Liver (tissue), 9 donors: ENCODE measurements around the gene MYH11. TPM values are rescaled to one million over a fixed set of nuclear protein-coding genes. Genes with fewer than 3 reads are reported as not detected.

Source experiments
- DNase-seq: peaks from one replicate; pipeline ENCODE4 v3.0.0-alpha.2; 2017; ENCODE audit warnings: low spot score
- H3K27ac ChIP-seq, 2 donors: one replicate each; pipeline ENCODE4 v1.7.0; 2013; ENCODE audit warnings: inconsistent platforms in 2 of 2, low read length in 2 of 2, control low read depth in 1 of 2, low read depth in 1 of 2, mild to moderate bottlenecking in 1 of 2
- H3K27me3 ChIP-seq, 4 donors: one replicate each; pipeline versions ENCODE4 v1.6.1 to v1.7.0; 2013; ENCODE audit warnings: low read length in 3 of 4, inconsistent platforms in 1 of 4, mild to moderate bottlenecking in 1 of 4, moderate library complexity in 1 of 4; ENCODE audit not compliant: control insufficient read depth in 4 of 4, insufficient read depth in 4 of 4
- H3K36me3 ChIP-seq, 4 donors: one replicate each; pipeline versions ENCODE4 v1.6.1 to v1.7.0; 2013; ENCODE audit warnings: low read length in 3 of 4, mild to moderate bottlenecking in 3 of 4, low read depth in 1 of 4, moderate library complexity in 1 of 4; ENCODE audit not compliant: control insufficient read depth in 4 of 4, insufficient read depth in 3 of 4
- H3K4me1 ChIP-seq, 4 donors: one replicate each; pipeline versions ENCODE4 v1.6.1 to v1.7.0; 2013; ENCODE audit warnings: low read length in 3 of 4, mild to moderate bottlenecking in 3 of 4, moderate library complexity in 1 of 4; ENCODE audit not compliant: control insufficient read depth in 4 of 4, insufficient read depth in 4 of 4
- H3K4me3 ChIP-seq, 3 donors: one replicate each; pipeline versions ENCODE4 v1.6.1 to v1.7.0; 2013; ENCODE audit warnings: low read length in 3 of 3, control low read depth in 1 of 3, low read depth in 1 of 3, mild to moderate bottlenecking in 1 of 3
- H3K9ac ChIP-seq, 2 donors: one replicate each; pipeline ENCODE4 v1.7.0; 2013; ENCODE audit warnings: low read length in 2 of 2, mild to moderate bottlenecking in 2 of 2, moderate library complexity in 2 of 2, control low read depth in 1 of 2, low read depth in 1 of 2
- H3K9me3 ChIP-seq, 4 donors: one replicate each; pipeline versions ENCODE4 v1.6.1 to v1.7.0; 2013; ENCODE audit warnings: low read length in 3 of 4; ENCODE audit not compliant: control insufficient read depth in 4 of 4
- EGR1 ChIP-seq, 2 donors: IDR thresholded peaks; 2 replicates each; pipeline ENCODE4 v1.6.1; 2016 to 2018; ENCODE audit warnings: antibody characterized with exemption in 2 of 2, low read depth in 2 of 2
- GABPA ChIP-seq, 2 donors: IDR thresholded peaks in 1 of 2; conservative IDR thresholded peaks in 1 of 2; 2 replicates each; pipeline ENCODE4 v1.6.1; 2016; ENCODE audit warnings: antibody characterized with exemption in 2 of 2, mild to moderate bottlenecking in 1 of 2, moderate library complexity in 1 of 2
- HNF4G ChIP-seq: IDR thresholded peaks from 2 replicates; pipeline ENCODE4 v1.6.1; 2016; ENCODE audit warnings: antibody characterized with exemption
- JUND ChIP-seq, 2 donors: IDR thresholded peaks; 2 replicates each; pipeline ENCODE4 v1.6.1; 2016; ENCODE audit warnings: antibody characterized with exemption in 2 of 2
- NR2F2 ChIP-seq: IDR thresholded peaks from 2 replicates; pipeline ENCODE4 v1.6.1; 2016; ENCODE audit warnings: antibody characterized with exemption
- REST ChIP-seq: IDR thresholded peaks from 2 replicates; pipeline ENCODE4 v1.6.1; 2016; ENCODE audit warnings: antibody characterized with exemption, mild to moderate bottlenecking
- RXRA ChIP-seq, 2 donors: IDR thresholded peaks; 2 replicates each; pipeline ENCODE4 v1.6.1; 2017 to 2018; ENCODE audit warnings: antibody characterized with exemption in 2 of 2, mild to moderate bottlenecking in 1 of 2
- SP1 ChIP-seq: IDR thresholded peaks from 2 replicates; pipeline ENCODE4 v1.6.1; 2018; ENCODE audit warnings: antibody characterized with exemption, mild to moderate bottlenecking
- YY1 ChIP-seq: IDR thresholded peaks from 2 replicates; pipeline ENCODE4 v1.6.1; 2016; ENCODE audit warnings: antibody characterized with exemption, mild to moderate bottlenecking
- ZBTB33 ChIP-seq: IDR thresholded peaks from 2 replicates; pipeline ENCODE4 v1.6.1; 2016; ENCODE audit warnings: antibody characterized with exemption
- whole genome bisulfite sequencing: extraction: QIAGEN DNeasy Blood & Tissue Kit; methylation state at CpG from one replicate; pipeline ENCODE4 v1.1.7; 2013; 5-methylcytosine and 5-hydroxymethylcytosine counted together
- polyA plus RNA-seq, 2 donors: library from polyadenylated mRNA; stranded (reverse) in 1 of 2; unstranded in 1 of 2; fragments of 200-250 nt in 1 of 2; fragments of >200 nt in 1 of 2; fragmentation: Nextera tagmentation in 1 of 2; extraction: Ambion mirVana in 1 of 2; gene quantifications; one replicate each; pipeline versions ENCODE4 v1.2.1 to v1.2.3, GENCODE V29; 2013 to 2015
- total RNA-seq, 2 donors: library from RNA; depleted of rRNA; stranded (reverse); fragments of >200 nt; gene quantifications; one replicate each; pipeline ENCODE4 v1.2.3, GENCODE V29; 2014
- donor health status: healthy.
- donor health status: healthy.
- donor health status: healthy.
- donor health status: healthy.
- donor health status: healthy.

MYH11 gene
- total and polyA plus RNA-seq, 4 donors: 0.51 to 33.7 (median 4.0) TPM

DNA sequence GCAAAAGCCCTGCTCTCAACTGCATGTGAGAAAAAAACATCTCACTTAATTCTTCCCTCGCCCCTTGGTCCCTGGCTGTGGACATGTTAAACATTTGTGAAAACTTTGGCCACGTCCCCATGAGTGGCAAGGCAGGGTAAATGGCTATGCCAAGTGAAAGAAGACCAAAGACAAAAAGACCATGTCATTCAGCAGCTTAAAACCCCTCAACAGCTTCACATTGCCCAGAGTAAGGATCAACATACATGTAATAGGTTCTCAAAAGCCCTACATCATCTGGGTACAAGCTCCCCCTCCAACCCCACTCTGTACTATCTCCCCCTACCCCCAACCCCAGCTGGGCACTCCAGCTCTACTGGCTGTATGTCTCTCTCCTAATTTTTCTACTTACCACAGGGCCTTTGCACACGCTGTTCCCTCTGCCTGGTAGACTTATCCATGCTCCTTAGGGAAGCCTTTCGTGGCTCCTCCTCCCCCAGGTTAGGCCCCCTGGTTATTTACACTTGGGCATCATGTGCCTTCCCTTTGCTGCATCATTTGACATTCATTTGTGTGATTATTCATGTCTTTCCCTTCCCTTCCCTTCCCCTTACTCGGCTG, 131.1 kb downstream of the MYH11 start (continued):
- TF ChIP-seq REST (no peak), HNF4G (no peak), SP1 (no peak), NR2F2 (no peak), GABPA (IDR thresholded peaks at IDR 0.05 in 1 of 2, conservative IDR thresholded peaks at IDR 0.05 in 1 of 2) (no peak)

GRCh38 chr16:15723808-15724207, 133.0 kb downstream of the MYH11 start:
- TF ChIP-seq YY1 (no peak), ZBTB33 (no peak)
- H3K9me3 ChIP-seq: no peaks in the 10 kb centered on the region
- no peak overlapping the region for H3K4me3 ChIP-seq
- no peak overlapping the region for H3K9ac ChIP-seq
- WGBS: 97% methylated on average over 7 of the region's 7 CpGs
- no peak overlapping the region for H3K27ac ChIP-seq
- H3K4me1 ChIP-seq: no peaks in the 10 kb centered on the region
- H3K36me3 ChIP-seq: peaks cover 0 to 16% (median 6%) of the 10 kb centered on the region in 4 donors
- no peak for DNase-seq
- no peaks in the 10 kb centered on the region for H3K27me3 ChIP-seq

- no peak overlapping the region for H3K4me3 ChIP-seq
- TF ChIP-seq RXRA (IDR thresholded peaks at IDR 0.05) (no peak), EGR1 (IDR thresholded peaks at IDR 0.05; ENCODE audit: low read depth in 2 of 2) (no peak), SP1 (no peak), JUND (IDR thresholded peaks at IDR 0.05) (no peak), HNF4G (no peak)
- no peaks in the 10 kb centered on the region for H3K9me3 ChIP-seq
- no peaks in the 10 kb centered on the region for H3K4me1 ChIP-seq
- no peak for DNase-seq
- WGBS: 96% methylated on average over 14 of the region's 14 CpGs
- H3K27ac ChIP-seq: no peak overlapping the region
- H3K9ac ChIP-seq: no peak overlapping the region
- H3K27me3 ChIP-seq: no peaks in the 10 kb centered on the region
- H3K36me3 ChIP-seq: peaks cover 0 to 16% (median 8%) of the 10 kb centered on the region in 4 donors
Observed at GRCh38 chr16:15721018-15721417, 135.8 kb downstream of the MYH11 start.
